Diencephalon (tissue), 1 donor: ENCODE data around the gene SLC35F3. TPM values are rescaled to one million over a fixed set of nuclear protein-coding genes. Genes with fewer than 3 reads are reported as not detected.

Source experiments
- small RNA-seq: library from RNA; depleted of rRNA; stranded (forward); fragments of <200 nt; gene quantifications from one replicate; pipeline ENCODE3, GENCODE V24; 2014
- total RNA-seq: library from RNA; depleted of rRNA; stranded (reverse); fragments of >200 nt; gene quantifications from one replicate; pipeline ENCODE4 v1.2.3, GENCODE V29; 2014

The SLC35F3 gene
- 7.8 TPM for total RNA-seq

GRCh38 chr1:233904633-233905415 lies at the start of gene SLC35F3:
Gene SLC35F3, plus strand, starts transcription at chr1:233904676.

GRCh38 chr1:234373064-234373958 lies 468.8 kb downstream of the SLC35F3 start, which contains the start of gene COA6:
Gene COA6, plus strand, starts transcription at chr1:234373456. Its CDS starts 11 bp downstream, at chr1:234373467.

Small RNA genes lying within 50 kb of the gene (small RNA-seq; reads per million reads assigned to genes)
- gene MIR4671: 0.59 reads per million, percentile 61 among the genes with 10 or more reads in this experiment
